WTC11 (cell line): ENCODE data around the gene ISM1.

Experiments used
- TEAD4 ChIP-seq: sonication (generic); formaldehyde crosslinking; IDR thresholded peaks from 2 replicates; pipeline ENCODE4 v1.8.0; 2022; ENCODE audit warnings: mild to moderate bottlenecking, missing genetic modification reagents
- TF ChIP-seq, protein P1 (sequence below): fragments of 200-600 bp; IDR thresholded peaks from 2 replicates; pipeline ENCODE4 v1.8.0; 2022; ENCODE audit warnings: antibody characterized with exemption
- TF ChIP-seq, protein P2 (sequence below): sonication (generic); formaldehyde crosslinking; IDR thresholded peaks from 2 replicates; pipeline ENCODE4 v1.8.0; 2023; ENCODE audit warnings: mild to moderate bottlenecking, missing genetic modification reagents
- TF ChIP-seq, protein P3 (sequence below): sonication (generic); formaldehyde crosslinking; IDR thresholded peaks from 2 replicates; pipeline ENCODE4 v1.8.1; 2022; ENCODE audit warnings: mild to moderate bottlenecking, missing genetic modification reagents, moderate library complexity, borderline replicate concordance

DNA sequence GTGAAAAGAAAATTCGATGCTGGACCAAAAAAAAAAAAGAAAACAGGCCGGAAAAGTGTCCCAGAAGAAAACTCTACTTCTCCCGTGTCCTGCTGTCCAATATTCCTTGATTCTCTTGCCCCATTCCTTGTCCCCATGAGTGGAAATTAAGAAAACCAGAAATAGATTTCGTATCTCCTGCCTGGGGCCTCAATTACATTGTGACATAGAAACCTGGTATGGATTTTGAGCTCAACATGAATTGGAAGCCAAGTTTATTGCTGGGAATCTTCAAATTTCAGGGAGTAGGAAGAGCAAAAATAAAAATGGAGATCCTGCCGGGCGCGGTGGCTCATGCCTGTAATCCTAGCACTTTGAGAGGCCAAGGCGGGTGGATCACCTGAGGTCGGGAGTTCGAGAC lies 11.9 kb downstream of the ISM1 start:
- TF ChIP-seq TEAD4 (CRISPR knock-in tag) = no peak
- TF ChIP-seq, protein P1, sequence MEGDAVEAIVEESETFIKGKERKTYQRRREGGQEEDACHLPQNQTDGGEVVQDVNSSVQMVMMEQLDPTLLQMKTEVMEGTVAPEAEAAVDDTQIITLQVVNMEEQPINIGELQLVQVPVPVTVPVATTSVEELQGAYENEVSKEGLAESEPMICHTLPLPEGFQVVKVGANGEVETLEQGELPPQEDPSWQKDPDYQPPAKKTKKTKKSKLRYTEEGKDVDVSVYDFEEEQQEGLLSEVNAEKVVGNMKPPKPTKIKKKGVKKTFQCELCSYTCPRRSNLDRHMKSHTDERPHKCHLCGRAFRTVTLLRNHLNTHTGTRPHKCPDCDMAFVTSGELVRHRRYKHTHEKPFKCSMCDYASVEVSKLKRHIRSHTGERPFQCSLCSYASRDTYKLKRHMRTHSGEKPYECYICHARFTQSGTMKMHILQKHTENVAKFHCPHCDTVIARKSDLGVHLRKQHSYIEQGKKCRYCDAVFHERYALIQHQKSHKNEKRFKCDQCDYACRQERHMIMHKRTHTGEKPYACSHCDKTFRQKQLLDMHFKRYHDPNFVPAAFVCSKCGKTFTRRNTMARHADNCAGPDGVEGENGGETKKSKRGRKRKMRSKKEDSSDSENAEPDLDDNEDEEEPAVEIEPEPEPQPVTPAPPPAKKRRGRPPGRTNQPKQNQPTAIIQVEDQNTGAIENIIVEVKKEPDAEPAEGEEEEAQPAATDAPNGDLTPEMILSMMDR = no peak
- TF ChIP-seq, protein P2, sequence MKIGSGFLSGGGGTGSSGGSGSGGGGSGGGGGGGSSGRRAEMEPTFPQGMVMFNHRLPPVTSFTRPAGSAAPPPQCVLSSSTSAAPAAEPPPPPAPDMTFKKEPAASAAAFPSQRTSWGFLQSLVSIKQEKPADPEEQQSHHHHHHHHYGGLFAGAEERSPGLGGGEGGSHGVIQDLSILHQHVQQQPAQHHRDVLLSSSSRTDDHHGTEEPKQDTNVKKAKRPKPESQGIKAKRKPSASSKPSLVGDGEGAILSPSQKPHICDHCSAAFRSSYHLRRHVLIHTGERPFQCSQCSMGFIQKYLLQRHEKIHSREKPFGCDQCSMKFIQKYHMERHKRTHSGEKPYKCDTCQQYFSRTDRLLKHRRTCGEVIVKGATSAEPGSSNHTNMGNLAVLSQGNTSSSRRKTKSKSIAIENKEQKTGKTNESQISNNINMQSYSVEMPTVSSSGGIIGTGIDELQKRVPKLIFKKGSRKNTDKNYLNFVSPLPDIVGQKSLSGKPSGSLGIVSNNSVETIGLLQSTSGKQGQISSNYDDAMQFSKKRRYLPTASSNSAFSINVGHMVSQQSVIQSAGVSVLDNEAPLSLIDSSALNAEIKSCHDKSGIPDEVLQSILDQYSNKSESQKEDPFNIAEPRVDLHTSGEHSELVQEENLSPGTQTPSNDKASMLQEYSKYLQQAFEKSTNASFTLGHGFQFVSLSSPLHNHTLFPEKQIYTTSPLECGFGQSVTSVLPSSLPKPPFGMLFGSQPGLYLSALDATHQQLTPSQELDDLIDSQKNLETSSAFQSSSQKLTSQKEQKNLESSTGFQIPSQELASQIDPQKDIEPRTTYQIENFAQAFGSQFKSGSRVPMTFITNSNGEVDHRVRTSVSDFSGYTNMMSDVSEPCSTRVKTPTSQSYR (CRISPR knock-in tag) = no peak
- TF ChIP-seq, protein P3, sequence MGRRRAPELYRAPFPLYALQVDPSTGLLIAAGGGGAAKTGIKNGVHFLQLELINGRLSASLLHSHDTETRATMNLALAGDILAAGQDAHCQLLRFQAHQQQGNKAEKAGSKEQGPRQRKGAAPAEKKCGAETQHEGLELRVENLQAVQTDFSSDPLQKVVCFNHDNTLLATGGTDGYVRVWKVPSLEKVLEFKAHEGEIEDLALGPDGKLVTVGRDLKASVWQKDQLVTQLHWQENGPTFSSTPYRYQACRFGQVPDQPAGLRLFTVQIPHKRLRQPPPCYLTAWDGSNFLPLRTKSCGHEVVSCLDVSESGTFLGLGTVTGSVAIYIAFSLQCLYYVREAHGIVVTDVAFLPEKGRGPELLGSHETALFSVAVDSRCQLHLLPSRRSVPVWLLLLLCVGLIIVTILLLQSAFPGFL = no peak
